HepG2 (cell line): ENCODE measurements around the gene DPH1. TPM values are rescaled to one million over a fixed set of nuclear protein-coding genes. Genes with fewer than 3 reads are reported as not detected.

Experiments
- ATF7-NPFF ChIP-seq: sonication (generic); formaldehyde crosslinking; IDR thresholded peaks from 2 replicates; pipeline ENCODE4 v1.8.1; 2023; ENCODE audit warnings: mild to moderate bottlenecking, low read depth, missing genetic modification reagents, moderate library complexity
- MXD3 ChIP-seq: IDR thresholded peaks from 2 replicates; pipeline ENCODE4 v1.6.1; 2016; ENCODE audit warnings: mild to moderate bottlenecking, missing biosample characterization, missing genetic modification reagents
- MYC ChIP-seq: sonication (generic); formaldehyde crosslinking; IDR thresholded peaks from 2 replicates; pipeline ENCODE4 v1.9.0; 2021; ENCODE audit warnings: missing genetic modification reagents, borderline replicate concordance
- NCOA2 ChIP-seq: sonication (generic); formaldehyde crosslinking; IDR thresholded peaks from 2 replicates; pipeline ENCODE4 v1.8.0; 2022; ENCODE audit warnings: inconsistent platforms
- NFE2L1 ChIP-seq: sonication (generic); formaldehyde crosslinking; IDR thresholded peaks from 2 replicates; pipeline ENCODE4 v1.4.0; 2020; ENCODE audit warnings: missing genetic modification reagents, mild to moderate bottlenecking, borderline replicate concordance
- NR2F1 ChIP-seq, 2 experiments: fragments of 450-650 bp in 1 of 2; formaldehyde crosslinking in 1 of 2; IDR thresholded peaks; 2 replicates each; pipeline versions ENCODE4 v1.5.0 to v1.6.1; 2016 to 2020; ENCODE audit warnings: mild to moderate bottlenecking in 1 of 2, missing compliant biosample characterization in 1 of 2, missing genetic modification reagents in 1 of 2, moderate library complexity in 1 of 2
- RFX1 ChIP-seq: fragments of 450-650 bp; IDR thresholded peaks from 2 replicates; pipeline ENCODE4 v1.6.1; 2017
- ZNF12 ChIP-seq: sonication (generic); formaldehyde crosslinking; IDR thresholded peaks from 2 replicates; pipeline ENCODE4 v1.5.0; 2020; ENCODE audit warnings: missing genetic modification reagents
- ZNF441 ChIP-seq: sonication (generic); formaldehyde crosslinking; IDR thresholded peaks from 2 replicates; pipeline ENCODE4 v1.7.0; 2021; ENCODE audit warnings: missing genetic modification reagents, borderline replicate concordance
- ZNF891 ChIP-seq: sonication (generic); formaldehyde crosslinking; IDR thresholded peaks from 2 replicates; pipeline ENCODE4 v1.5.0; 2020; ENCODE audit warnings: mild to moderate bottlenecking, missing genetic modification reagents
- polyA plus RNA-seq, 8 experiments: library from polyadenylated mRNA; depleted of rRNA in 3 of 8; stranded (reverse) in 7 of 8; unstranded in 1 of 8; fragments of >200 nt; fragmentation: Illumina TruSeq in 4 of 8; extraction: Trizol in 4 of 8; gene quantifications; 2 replicates each; pipeline versions ENCODE4 v1.2.1 to v1.2.3, GENCODE V29; 2011 to 2016; ENCODE audit warnings: low read depth in 4 of 8, missing spikeins in 1 of 8, mixed read lengths in 1 of 8; ENCODE audit not compliant: insufficient read depth in 1 of 8
- total RNA-seq, 5 experiments: library from RNA; depleted of rRNA; stranded (reverse); fragments of >200 nt; fragmentation: Illumina TruSeq; extraction: Trizol; gene quantifications; 2 replicates each; pipeline ENCODE4 v1.2.3, GENCODE V29; 2016; ENCODE audit warnings: low read depth in 1 of 5
- TF ChIP-seq, protein P1 (sequence below): IDR thresholded peaks from 2 replicates; pipeline ENCODE4 v1.6.1; 2016; ENCODE audit warnings: low read depth, missing genetic modification reagents, missing compliant biosample characterization
- TF ChIP-seq, protein P2 (sequence below): sonication (generic); formaldehyde crosslinking; IDR thresholded peaks from 2 replicates; pipeline ENCODE4 v1.4.0; 2020; ENCODE audit warnings: missing genetic modification reagents, mild to moderate bottlenecking, borderline replicate concordance

Gene DPH1
- total and polyA plus RNA-seq, 2 of the 13 experiments (the other 11 are each of a cell fraction or from before 2014, with no cell fraction given): 25.3 to 42.8 TPM

- TF ChIP-seq ATF7-NPFF (CRISPR knock-in tag) (no peak), MXD3 (CRISPR knock-in tag) (no peak), NCOA2 (CRISPR knock-in tag) (no peak), NFE2L1 (CRISPR knock-in tag) (no peak), RFX1 (no peak), ZNF441 (CRISPR knock-in tag) (no peak), ZNF891 (CRISPR knock-in tag) (no peak), ZNF12 (CRISPR knock-in tag) (no peak), MYC (CRISPR knock-in tag) (no peak), NR2F1 (CRISPR knock-in tag; IDR thresholded peaks at IDR 0.05) (no peak)
- TF ChIP-seq, protein P1, sequence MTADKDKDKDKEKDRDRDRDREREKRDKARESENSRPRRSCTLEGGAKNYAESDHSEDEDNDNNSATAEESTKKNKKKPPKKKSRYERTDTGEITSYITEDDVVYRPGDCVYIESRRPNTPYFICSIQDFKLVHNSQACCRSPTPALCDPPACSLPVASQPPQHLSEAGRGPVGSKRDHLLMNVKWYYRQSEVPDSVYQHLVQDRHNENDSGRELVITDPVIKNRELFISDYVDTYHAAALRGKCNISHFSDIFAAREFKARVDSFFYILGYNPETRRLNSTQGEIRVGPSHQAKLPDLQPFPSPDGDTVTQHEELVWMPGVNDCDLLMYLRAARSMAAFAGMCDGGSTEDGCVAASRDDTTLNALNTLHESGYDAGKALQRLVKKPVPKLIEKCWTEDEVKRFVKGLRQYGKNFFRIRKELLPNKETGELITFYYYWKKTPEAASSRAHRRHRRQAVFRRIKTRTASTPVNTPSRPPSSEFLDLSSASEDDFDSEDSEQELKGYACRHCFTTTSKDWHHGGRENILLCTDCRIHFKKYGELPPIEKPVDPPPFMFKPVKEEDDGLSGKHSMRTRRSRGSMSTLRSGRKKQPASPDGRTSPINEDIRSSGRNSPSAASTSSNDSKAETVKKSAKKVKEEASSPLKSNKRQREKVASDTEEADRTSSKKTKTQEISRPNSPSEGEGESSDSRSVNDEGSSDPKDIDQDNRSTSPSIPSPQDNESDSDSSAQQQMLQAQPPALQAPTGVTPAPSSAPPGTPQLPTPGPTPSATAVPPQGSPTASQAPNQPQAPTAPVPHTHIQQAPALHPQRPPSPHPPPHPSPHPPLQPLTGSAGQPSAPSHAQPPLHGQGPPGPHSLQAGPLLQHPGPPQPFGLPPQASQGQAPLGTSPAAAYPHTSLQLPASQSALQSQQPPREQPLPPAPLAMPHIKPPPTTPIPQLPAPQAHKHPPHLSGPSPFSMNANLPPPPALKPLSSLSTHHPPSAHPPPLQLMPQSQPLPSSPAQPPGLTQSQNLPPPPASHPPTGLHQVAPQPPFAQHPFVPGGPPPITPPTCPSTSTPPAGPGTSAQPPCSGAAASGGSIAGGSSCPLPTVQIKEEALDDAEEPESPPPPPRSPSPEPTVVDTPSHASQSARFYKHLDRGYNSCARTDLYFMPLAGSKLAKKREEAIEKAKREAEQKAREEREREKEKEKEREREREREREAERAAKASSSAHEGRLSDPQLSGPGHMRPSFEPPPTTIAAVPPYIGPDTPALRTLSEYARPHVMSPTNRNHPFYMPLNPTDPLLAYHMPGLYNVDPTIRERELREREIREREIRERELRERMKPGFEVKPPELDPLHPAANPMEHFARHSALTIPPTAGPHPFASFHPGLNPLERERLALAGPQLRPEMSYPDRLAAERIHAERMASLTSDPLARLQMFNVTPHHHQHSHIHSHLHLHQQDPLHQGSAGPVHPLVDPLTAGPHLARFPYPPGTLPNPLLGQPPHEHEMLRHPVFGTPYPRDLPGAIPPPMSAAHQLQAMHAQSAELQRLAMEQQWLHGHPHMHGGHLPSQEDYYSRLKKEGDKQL (CRISPR knock-in tag): no peak
- TF ChIP-seq, protein P2, sequence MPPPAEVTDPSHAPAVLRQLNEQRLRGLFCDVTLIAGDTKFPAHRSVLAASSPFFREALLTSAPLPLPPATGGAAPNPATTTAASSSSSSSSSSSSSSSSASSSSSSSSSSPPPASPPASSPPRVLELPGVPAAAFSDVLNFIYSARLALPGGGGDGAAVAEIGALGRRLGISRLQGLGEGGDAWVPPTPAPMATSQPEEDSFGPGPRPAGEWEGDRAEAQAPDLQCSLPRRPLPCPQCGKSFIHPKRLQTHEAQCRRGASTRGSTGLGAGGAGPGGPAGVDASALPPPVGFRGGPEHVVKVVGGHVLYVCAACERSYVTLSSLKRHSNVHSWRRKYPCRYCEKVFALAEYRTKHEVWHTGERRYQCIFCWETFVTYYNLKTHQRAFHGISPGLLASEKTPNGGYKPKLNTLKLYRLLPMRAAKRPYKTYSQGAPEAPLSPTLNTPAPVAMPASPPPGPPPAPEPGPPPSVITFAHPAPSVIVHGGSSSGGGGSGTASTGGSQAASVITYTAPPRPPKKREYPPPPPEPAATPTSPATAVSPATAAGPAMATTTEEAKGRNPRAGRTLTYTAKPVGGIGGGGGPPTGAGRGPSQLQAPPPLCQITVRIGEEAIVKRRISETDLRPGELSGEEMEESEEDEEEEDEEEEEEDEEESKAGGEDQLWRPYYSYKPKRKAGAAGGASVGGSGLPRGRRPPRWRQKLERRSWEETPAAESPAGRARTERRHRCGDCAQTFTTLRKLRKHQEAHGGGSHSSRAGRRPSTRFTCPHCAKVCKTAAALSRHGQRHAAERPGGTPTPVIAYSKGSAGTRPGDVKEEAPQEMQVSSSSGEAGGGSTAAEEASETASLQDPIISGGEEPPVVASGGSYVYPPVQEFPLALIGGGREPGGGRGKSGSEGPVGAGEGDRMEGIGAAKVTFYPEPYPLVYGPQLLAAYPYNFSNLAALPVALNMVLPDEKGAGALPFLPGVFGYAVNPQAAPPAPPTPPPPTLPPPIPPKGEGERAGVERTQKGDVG (CRISPR knock-in tag): no peak
These were observed 12.5 kb upstream of the DPH1 start (continued) for GRCh38 chr17:2017274-2017941.
